NCI-H1048 (cell line): ENCODE measurements around the gene MRPL46.

Experiments
- DNase-seq: peaks from one replicate; lab custom pipeline; 2025; lab: John Stamatoyannopoulos, UW

Gene MRPL46

GRCh38 chr15:88467073-88467934 is at the start of gene MRPL46, which contains the start of gene MRPS11:
Gene MRPL46 (minus strand): TSS chr15:88467388. CDS start chr15:88467377, 11 bp downstream.
Gene MRPS11 (plus strand): TSS chr15:88467708. CDS start chr15:88467718, 10 bp downstream.
- DNase-seq = peak; percentile 82

- DNase-seq = no peak
Observed at GRCh38 chr15:88513195-88513594, 46.0 kb upstream of the MRPL46 start.

- no peak for DNase-seq
Observed at GRCh38 chr15:88512601-88513000, 45.4 kb upstream of the MRPL46 start.

GRCh38 chr15:88512078-88512477 is 44.9 kb upstream of the MRPL46 start:
- no peak for DNase-seq

GRCh38 chr15:88511161-88511560 is 44.0 kb upstream of the MRPL46 start:
- DNase-seq = no peak

- no peak for DNase-seq
Observed at GRCh38 chr15:88509964-88510363, 42.8 kb upstream of the MRPL46 start.

- no peak for DNase-seq
Observed at GRCh38 chr15:88509321-88509720, 42.1 kb upstream of the MRPL46 start.

- no peak for DNase-seq
Observed at GRCh38 chr15:88506628-88507027, 39.4 kb upstream of the MRPL46 start.

GRCh38 chr15:88505721-88506120 is 38.5 kb upstream of the MRPL46 start:
- DNase-seq = no peak

- DNase-seq = no peak
Observed at GRCh38 chr15:88504445-88504844, 37.3 kb upstream of the MRPL46 start.

- DNase-seq = no peak
Observed at GRCh38 chr15:88498996-88499395, 31.8 kb upstream of the MRPL46 start.

GRCh38 chr15:88497109-88497765 is 30.0 kb upstream of the MRPL46 start:
- no peak for DNase-seq

- DNase-seq = no peak
Observed at GRCh38 chr15:88493844-88494243, 26.7 kb upstream of the MRPL46 start.

GRCh38 chr15:88491158-88491557 is 24.0 kb upstream of the MRPL46 start:
- DNase-seq = no peak

GRCh38 chr15:88490036-88490435 is 22.8 kb upstream of the MRPL46 start:
- DNase-seq = no peak

GRCh38 chr15:88489321-88489720 is 22.1 kb upstream of the MRPL46 start:
- no peak for DNase-seq

GRCh38 chr15:88487796-88488523 is 20.8 kb upstream of the MRPL46 start:
- DNase-seq = no peak

- DNase-seq = no peak
Observed at GRCh38 chr15:88487178-88487795, 20.1 kb upstream of the MRPL46 start.

GRCh38 chr15:88484682-88485331 is 17.6 kb upstream of the MRPL46 start:
- peak; percentile 71 for DNase-seq

- no peak for DNase-seq
Observed at GRCh38 chr15:88482263-88482662, 15.1 kb upstream of the MRPL46 start.

GRCh38 chr15:88480981-88481380 is 13.8 kb upstream of the MRPL46 start:
- DNase-seq = no peak

- no peak for DNase-seq
Observed at GRCh38 chr15:88479169-88479568, 12.0 kb upstream of the MRPL46 start.
